Measurements from ENCODE around the gene LONP1.
"Not testable (repeated sequence)": the region's sequence is repeated elsewhere in the genome, so short reads cannot be mapped to it uniquely, and the experiment has no call there.

Gene LONP1

GRCh38 chr19:5749505-5749904 lies 29.6 kb upstream of the LONP1 start:
- Histone ChIP-seq H3K9me3 (ENCODE audit: control insufficient read depth, insufficient read depth, low read length) (no peaks in the 10 kb centered on the region), H3K27ac (ENCODE audit: low read depth, low read length) (no peak overlapping the region), H3K4me2 (ENCODE audit: low read length) (no peak overlapping the region), H3K4me3 (ENCODE audit: low read length) (no peak overlapping the region), H3K4me1 (ENCODE audit: control insufficient read depth, low read length) (no peaks in the 10 kb centered on the region), H3K79me2 (ENCODE audit: control insufficient read depth, low read length) (no peaks in the 10 kb centered on the region), H3K27me3 (ENCODE audit: control insufficient read depth, low read length) (no peaks in the 10 kb centered on the region), H3K36me3 (ENCODE audit: control insufficient read depth, low read length) (no peaks in the 10 kb centered on the region), H3K9me2 (replicated peaks; ENCODE audit: control insufficient read depth, low read length) (no peaks in the 10 kb centered on the region), H4K20me1 (ENCODE audit: control insufficient read depth, insufficient read depth, low read depth, low read length) (no peaks in the 10 kb centered on the region), H3F3A (ENCODE audit: control insufficient read depth, insufficient read depth) (no peaks in the 10 kb centered on the region)
- TF ChIP-seq CTCF (IDR thresholded peaks at IDR 0.05; ENCODE audit: low read depth, low read length, poor library complexity, severe bottlenecking) (no peak), EZH2phosphoT487 (IDR thresholded peaks at IDR 0.05; ENCODE audit: borderline replicate concordance, low read length) (no peak)

- H3K36me3 ChIP-seq (ENCODE audit: control insufficient read depth, low read length); H3K9me2 ChIP-seq (replicated peaks; ENCODE audit: control insufficient read depth, low read length); H3K4me1 ChIP-seq (ENCODE audit: control insufficient read depth, low read length); H4K20me1 ChIP-seq (ENCODE audit: control insufficient read depth, insufficient read depth, low read depth, low read length); H3K4me2 ChIP-seq (ENCODE audit: low read length); H3K4me3 ChIP-seq (ENCODE audit: low read length); H3F3A ChIP-seq (ENCODE audit: control insufficient read depth, insufficient read depth); H3K27ac ChIP-seq (ENCODE audit: low read depth, low read length); H3K9me3 ChIP-seq (ENCODE audit: control insufficient read depth, insufficient read depth, low read length); H3K27me3 ChIP-seq (ENCODE audit: control insufficient read depth, low read length); H3K79me2 ChIP-seq (ENCODE audit: control insufficient read depth, low read length): not testable (repeated sequence)
These were observed 29.0 kb upstream of the LONP1 start for GRCh38 chr19:5748920-5749319.

GRCh38 chr19:5744999-5745398 lies 25.1 kb upstream of the LONP1 start:
- not testable (repeated sequence) for H3K79me2 ChIP-seq (ENCODE audit: control insufficient read depth, low read length); H3F3A ChIP-seq (ENCODE audit: control insufficient read depth, insufficient read depth); H3K27me3 ChIP-seq (ENCODE audit: control insufficient read depth, low read length); H3K9me3 ChIP-seq (ENCODE audit: control insufficient read depth, insufficient read depth, low read length); H3K4me3 ChIP-seq (ENCODE audit: low read length); H3K9me2 ChIP-seq (replicated peaks; ENCODE audit: control insufficient read depth, low read length); H3K36me3 ChIP-seq (ENCODE audit: control insufficient read depth, low read length); H3K4me2 ChIP-seq (ENCODE audit: low read length); H3K27ac ChIP-seq (ENCODE audit: low read depth, low read length); H3K4me1 ChIP-seq (ENCODE audit: control insufficient read depth, low read length); H4K20me1 ChIP-seq (ENCODE audit: control insufficient read depth, insufficient read depth, low read depth, low read length)

GRCh38 chr19:5743630-5744029 lies 23.7 kb upstream of the LONP1 start:
- no peak overlapping the region for H3K27ac ChIP-seq (ENCODE audit: low read depth, low read length)
- H3K36me3 ChIP-seq (ENCODE audit: control insufficient read depth, low read length) = no peaks in the 10 kb centered on the region
- no peaks in the 10 kb centered on the region for H3K9me2 ChIP-seq (replicated peaks; ENCODE audit: control insufficient read depth, low read length)
- H3K79me2 ChIP-seq (ENCODE audit: control insufficient read depth, low read length) = no peaks in the 10 kb centered on the region
- H3K4me2 ChIP-seq (ENCODE audit: low read length) = no peak overlapping the region
- no peaks in the 10 kb centered on the region for H4K20me1 ChIP-seq (ENCODE audit: control insufficient read depth, insufficient read depth, low read depth, low read length)
- no peak overlapping the region for H3K4me3 ChIP-seq (ENCODE audit: low read length)
- H3K4me1 ChIP-seq (ENCODE audit: control insufficient read depth, low read length) = no peaks in the 10 kb centered on the region
- no peaks in the 10 kb centered on the region for H3K27me3 ChIP-seq (ENCODE audit: control insufficient read depth, low read length)
- no peaks in the 10 kb centered on the region for H3F3A ChIP-seq (ENCODE audit: control insufficient read depth, insufficient read depth)
- H3K9me3 ChIP-seq (ENCODE audit: control insufficient read depth, insufficient read depth, low read length) = no peaks in the 10 kb centered on the region
- TF ChIP-seq EZH2phosphoT487 (IDR thresholded peaks at IDR 0.05; ENCODE audit: borderline replicate concordance, low read length) (no peak), CTCF (IDR thresholded peaks at IDR 0.05; ENCODE audit: low read depth, low read length, poor library complexity, severe bottlenecking) (no peak)

All from DOHH2 (cell line).